GM21576 (cell line): ENCODE data around the gene FAM162A.

Source experiments
- ATAC-seq: cut with Tn5 transposase; IDR thresholded peaks from one replicate; pipeline ENCODE4 v1.9.1; 2021; ENCODE audit warnings: mild to moderate bottlenecking, moderate library complexity; ENCODE audit not compliant: unreplicated experiment

The FAM162A gene

GRCh38 chr3:122382888-122383666 lies 905 bp upstream of the FAM162A start, which contains the start of gene MIX23:
Gene MIX23 (minus strand): TSS chr3:122383231. CDS start chr3:122383224, 7 bp downstream.
- ATAC-seq = peak; percentile 40

- no peak for ATAC-seq
These were observed 3.7 kb downstream of the FAM162A start for GRCh38 chr3:122387709-122388108.

- ATAC-seq = no peak
These were observed 5.2 kb downstream of the FAM162A start for GRCh38 chr3:122389197-122389596.

- ATAC-seq = no peak
These were observed 5.9 kb downstream of the FAM162A start for GRCh38 chr3:122389892-122390291.

GRCh38 chr3:122390665-122391064 lies 6.7 kb downstream of the FAM162A start:
- ATAC-seq = no peak

- no peak for ATAC-seq
These were observed 7.9 kb downstream of the FAM162A start for GRCh38 chr3:122391681-122392446.

GRCh38 chr3:122392868-122393844 lies 9.2 kb downstream of the FAM162A start:
- no peak for ATAC-seq

GRCh38 chr3:122394173-122394572 lies 10.2 kb downstream of the FAM162A start:
- no peak for ATAC-seq

GRCh38 chr3:122395582-122395981 lies 11.6 kb downstream of the FAM162A start:
- no peak for ATAC-seq

- ATAC-seq = no peak
These were observed 12.5 kb downstream of the FAM162A start for GRCh38 chr3:122396511-122396910.

- no peak for ATAC-seq
These were observed 13.2 kb downstream of the FAM162A start for GRCh38 chr3:122397201-122397600.

- ATAC-seq = no peak
These were observed 14.9 kb downstream of the FAM162A start for GRCh38 chr3:122398920-122399319.

GRCh38 chr3:122403489-122403888 lies 19.5 kb downstream of the FAM162A start:
- ATAC-seq = no peak

GRCh38 chr3:122405015-122405414 lies 21.0 kb downstream of the FAM162A start:
- no peak for ATAC-seq

GRCh38 chr3:122406198-122406597 lies 22.2 kb downstream of the FAM162A start:
- ATAC-seq = no peak

GRCh38 chr3:122407946-122408345 lies 24.0 kb downstream of the FAM162A start:
- ATAC-seq = no peak

- ATAC-seq = no peak
These were observed 25.5 kb downstream of the FAM162A start for GRCh38 chr3:122409446-122409845.

- ATAC-seq = no peak
These were observed 26.1 kb downstream of the FAM162A start for GRCh38 chr3:122410111-122410510.

GRCh38 chr3:122410639-122411038 lies 26.7 kb downstream of the FAM162A start:
- ATAC-seq = no peak

- no peak for ATAC-seq
These were observed 30.4 kb downstream of the FAM162A start for GRCh38 chr3:122414391-122414790.
